ENCODE results near the gene IQSEC1.

IQSEC1 gene

DNA sequence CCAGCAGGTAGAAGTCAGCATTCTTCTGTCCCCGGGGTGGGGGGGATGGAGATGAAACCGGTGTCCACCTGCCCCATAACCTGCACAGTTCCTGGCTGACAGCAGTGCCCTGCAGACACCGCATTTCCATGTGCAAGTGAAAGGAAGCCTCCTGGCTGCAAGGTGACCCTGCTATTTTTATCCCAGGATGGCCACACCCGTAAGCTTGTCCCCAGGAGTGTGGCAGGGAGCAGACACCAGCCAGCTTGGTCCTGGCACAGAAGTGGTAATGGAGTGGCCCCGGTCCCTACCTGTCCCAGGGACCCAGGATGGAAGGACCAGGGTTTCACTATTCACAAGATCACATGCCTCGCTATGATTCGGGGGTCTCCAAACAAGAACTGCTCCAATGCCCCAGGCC, 146.6 kb downstream of the IQSEC1 start:
- POLR2A ChIA-PET (ENCODE audit: low non-redundant PET), result no interaction called here
- CTCF ChIA-PET, result no interaction called here
- TF ChIP-seq CTCF (conservative IDR thresholded peaks at IDR 0.05; ENCODE audit: low read depth), result no peak

GRCh38 chr3:12925648-12926047, 147.6 kb downstream of the IQSEC1 start:
- POLR2A ChIA-PET (ENCODE audit: low non-redundant PET), result no interaction called here
- no peak overlapping the region for H3K27ac ChIP-seq
- CTCF ChIA-PET, result interaction anchor here (0.7 kb wide), 1 partner anchor 56 kb away, joined by 6 read pairs; no protein-coding TSS in a partner anchor
- TF ChIP-seq CTCF (conservative IDR thresholded peaks at IDR 0.05; ENCODE audit: low read depth), result no peak
- DNase-seq (ENCODE audit: low spot score), result no peak

More for the DNA sequence above, 146.6 kb downstream of the IQSEC1 start:
- no peak overlapping the region for H3K27ac ChIP-seq
- no peak for DNase-seq (ENCODE audit: low spot score)

GRCh38 chr3:12924437-12924836, 148.8 kb downstream of the IQSEC1 start:
- ChIA-PET POLR2A (ENCODE audit: low non-redundant PET) (no interaction called here), CTCF (no interaction called here)
- TF ChIP-seq CTCF (conservative IDR thresholded peaks at IDR 0.05; ENCODE audit: low read depth), result no peak
- no peak overlapping the region for H3K27ac ChIP-seq
- no peak for DNase-seq (ENCODE audit: low spot score)

GRCh38 chr3:12922881-12923431, 150.3 kb downstream of the IQSEC1 start:
- H3K27ac ChIP-seq, result no peak overlapping the region
- ChIA-PET CTCF (no interaction called here), POLR2A (ENCODE audit: low non-redundant PET) (no interaction called here)
- no peak for DNase-seq (ENCODE audit: low spot score)
- TF ChIP-seq CTCF (conservative IDR thresholded peaks at IDR 0.05; ENCODE audit: low read depth), result no peak

DNA sequence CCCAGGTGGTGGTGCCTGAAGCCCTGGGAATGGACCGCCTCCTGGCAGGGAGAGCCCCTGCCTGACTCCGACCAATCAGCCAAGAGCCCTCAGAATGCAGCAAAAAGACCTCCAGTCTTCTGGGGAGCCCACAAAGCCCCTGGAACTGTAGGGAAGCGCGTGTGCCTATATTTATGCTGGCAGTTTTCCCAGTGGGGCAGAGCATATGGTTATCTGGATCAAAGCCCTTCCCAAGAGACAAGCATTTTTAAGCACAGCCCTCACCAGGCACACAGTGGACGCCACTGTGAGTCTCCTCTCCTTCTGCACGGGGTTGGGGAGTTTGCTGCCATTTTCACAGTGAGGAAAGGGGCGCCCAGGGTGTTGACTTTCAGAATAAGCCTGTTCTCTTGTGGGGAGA, 150.9 kb downstream of the IQSEC1 start:
- H3K27ac ChIP-seq, result no peak overlapping the region
- no peak for DNase-seq (ENCODE audit: low spot score)
- ChIA-PET POLR2A (ENCODE audit: low non-redundant PET) (no interaction called here), CTCF (no interaction called here)
- no peak for TF ChIP-seq CTCF (conservative IDR thresholded peaks at IDR 0.05; ENCODE audit: low read depth)

- no peak for TF ChIP-seq CTCF (conservative IDR thresholded peaks at IDR 0.05; ENCODE audit: low read depth)
- POLR2A ChIA-PET (ENCODE audit: low non-redundant PET), result no interaction called here
- CTCF ChIA-PET, result interaction anchor here (0.6 kb wide), 1 partner anchor 111 kb away, joined by 4 read pairs; no protein-coding TSS in a partner anchor
These were observed 151.5 kb downstream of the IQSEC1 start for GRCh38 chr3:12921736-12922135.

More at GRCh38 chr3:12921736-12922135, 151.5 kb downstream of the IQSEC1 start:
- DNase-seq (ENCODE audit: low spot score), result no peak
- no peak overlapping the region for H3K27ac ChIP-seq
